Measurements from ENCODE around the gene HPS4.

DNA sequence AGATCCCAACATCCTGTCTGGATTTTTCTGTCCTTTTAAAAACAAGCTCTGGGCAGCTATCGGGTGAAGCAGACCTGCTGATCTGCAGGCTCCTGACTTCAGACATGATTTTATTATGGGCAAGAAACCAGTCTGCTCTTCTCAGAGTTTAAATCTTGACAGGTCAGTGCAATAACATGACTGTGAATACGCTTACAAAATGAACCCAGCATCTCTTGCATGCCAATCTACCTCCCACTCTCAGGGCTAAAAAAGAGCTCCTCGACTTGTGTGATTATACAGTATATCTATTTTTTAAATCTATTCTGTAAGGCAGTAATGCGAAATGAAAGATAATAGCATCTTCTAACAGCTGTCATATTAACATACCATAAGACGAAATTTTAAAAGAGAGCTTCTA is 73.2 kb downstream of the HPS4 start:
- TF ChIP-seq, protein P1, sequence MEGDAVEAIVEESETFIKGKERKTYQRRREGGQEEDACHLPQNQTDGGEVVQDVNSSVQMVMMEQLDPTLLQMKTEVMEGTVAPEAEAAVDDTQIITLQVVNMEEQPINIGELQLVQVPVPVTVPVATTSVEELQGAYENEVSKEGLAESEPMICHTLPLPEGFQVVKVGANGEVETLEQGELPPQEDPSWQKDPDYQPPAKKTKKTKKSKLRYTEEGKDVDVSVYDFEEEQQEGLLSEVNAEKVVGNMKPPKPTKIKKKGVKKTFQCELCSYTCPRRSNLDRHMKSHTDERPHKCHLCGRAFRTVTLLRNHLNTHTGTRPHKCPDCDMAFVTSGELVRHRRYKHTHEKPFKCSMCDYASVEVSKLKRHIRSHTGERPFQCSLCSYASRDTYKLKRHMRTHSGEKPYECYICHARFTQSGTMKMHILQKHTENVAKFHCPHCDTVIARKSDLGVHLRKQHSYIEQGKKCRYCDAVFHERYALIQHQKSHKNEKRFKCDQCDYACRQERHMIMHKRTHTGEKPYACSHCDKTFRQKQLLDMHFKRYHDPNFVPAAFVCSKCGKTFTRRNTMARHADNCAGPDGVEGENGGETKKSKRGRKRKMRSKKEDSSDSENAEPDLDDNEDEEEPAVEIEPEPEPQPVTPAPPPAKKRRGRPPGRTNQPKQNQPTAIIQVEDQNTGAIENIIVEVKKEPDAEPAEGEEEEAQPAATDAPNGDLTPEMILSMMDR (IDR thresholded peaks at IDR 0.05): no peak
- no peak for TF ChIP-seq POLR2A (IDR thresholded peaks at IDR 0.05)
